ENCODE results near the gene CNN3.
A peak's percentile ranks its signal among the peaks of the same experiment; 100 is the strongest.

CNN3 gene

GRCh38 chr1:94874423-94874822 lies 52.5 kb downstream of the CNN3 start (continued):
- TF ChIP-seq PATZ1 (CRISPR knock-in tag; IDR thresholded peaks at IDR 0.05; ENCODE audit: borderline replicate concordance) (no peak), ESRRG (CRISPR knock-in tag; IDR thresholded peaks at IDR 0.05) (no peak), TOX (CRISPR knock-in tag; IDR thresholded peaks at IDR 0.05; ENCODE audit: borderline replicate concordance) (no peak)

DNA sequence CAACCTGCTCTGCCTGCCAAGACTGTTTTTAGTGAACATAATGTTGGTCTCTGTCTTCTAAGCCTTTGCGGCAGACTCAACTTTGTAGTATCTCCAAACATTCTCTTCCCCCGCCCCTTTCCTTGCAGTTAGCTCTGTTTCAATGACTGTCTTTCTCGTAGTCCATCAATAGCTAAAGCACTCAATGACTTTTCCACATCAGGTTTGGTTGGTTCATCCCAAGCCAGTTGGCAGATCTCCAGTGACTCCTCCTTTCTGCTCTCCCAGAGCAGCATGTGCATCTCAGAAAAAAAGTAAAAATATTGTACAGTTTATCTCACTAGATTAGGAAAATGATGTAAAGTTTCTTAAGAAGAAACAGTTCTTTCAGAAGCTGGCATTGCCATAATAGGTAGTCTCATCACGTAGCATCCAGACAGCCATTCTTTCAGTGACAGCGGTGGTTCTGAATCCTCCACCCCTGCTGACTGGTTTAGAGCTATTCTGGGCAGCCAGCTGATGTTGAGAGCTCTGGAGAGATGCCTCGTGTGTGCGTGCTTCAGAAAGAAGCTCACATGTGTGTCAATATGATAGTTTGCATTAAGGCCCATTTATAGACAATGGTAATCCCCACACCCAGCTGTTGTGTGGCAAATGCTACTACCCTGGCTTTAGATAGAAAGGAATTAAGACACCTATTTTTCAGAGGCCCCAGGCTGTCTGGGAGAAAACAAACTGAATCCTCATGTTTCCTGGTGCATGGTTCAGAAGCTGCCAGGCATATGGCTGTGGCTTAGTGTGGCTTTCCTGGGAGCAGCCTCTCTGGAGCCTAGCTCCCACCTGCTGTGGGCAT lies 53.2 kb downstream of the CNN3 start:
- TF ChIP-seq BACH2 (CRISPR knock-in tag; IDR thresholded peaks at IDR 0.05; ENCODE audit: borderline replicate concordance) (no peak), TCF4 (CRISPR knock-in tag; IDR thresholded peaks at IDR 0.05; ENCODE audit: borderline replicate concordance) (no peak), SNAI2 (CRISPR knock-in tag; IDR thresholded peaks at IDR 0.05) (no peak), ISL1 (CRISPR knock-in tag; IDR thresholded peaks at IDR 0.05) (no peak), GLIS3 (CRISPR knock-in tag; IDR thresholded peaks at IDR 0.05) (no peak), RARB (CRISPR knock-in tag; IDR thresholded peaks at IDR 0.05) (no peak)
- TF ChIP-seq, protein P1, sequence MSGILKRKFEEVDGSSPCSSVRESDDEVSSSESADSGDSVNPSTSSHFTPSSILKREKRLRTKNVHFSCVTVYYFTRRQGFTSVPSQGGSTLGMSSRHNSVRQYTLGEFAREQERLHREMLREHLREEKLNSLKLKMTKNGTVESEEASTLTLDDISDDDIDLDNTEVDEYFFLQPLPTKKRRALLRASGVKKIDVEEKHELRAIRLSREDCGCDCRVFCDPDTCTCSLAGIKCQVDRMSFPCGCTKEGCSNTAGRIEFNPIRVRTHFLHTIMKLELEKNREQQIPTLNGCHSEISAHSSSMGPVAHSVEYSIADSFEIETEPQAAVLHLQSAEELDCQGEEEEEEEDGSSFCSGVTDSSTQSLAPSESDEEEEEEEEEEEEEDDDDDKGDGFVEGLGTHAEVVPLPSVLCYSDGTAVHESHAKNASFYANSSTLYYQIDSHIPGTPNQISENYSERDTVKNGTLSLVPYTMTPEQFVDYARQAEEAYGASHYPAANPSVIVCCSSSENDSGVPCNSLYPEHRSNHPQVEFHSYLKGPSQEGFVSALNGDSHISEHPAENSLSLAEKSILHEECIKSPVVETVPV (CRISPR knock-in tag; IDR thresholded peaks at IDR 0.05) = no peak
- peak; percentile 30 for ATAC-seq

DNA sequence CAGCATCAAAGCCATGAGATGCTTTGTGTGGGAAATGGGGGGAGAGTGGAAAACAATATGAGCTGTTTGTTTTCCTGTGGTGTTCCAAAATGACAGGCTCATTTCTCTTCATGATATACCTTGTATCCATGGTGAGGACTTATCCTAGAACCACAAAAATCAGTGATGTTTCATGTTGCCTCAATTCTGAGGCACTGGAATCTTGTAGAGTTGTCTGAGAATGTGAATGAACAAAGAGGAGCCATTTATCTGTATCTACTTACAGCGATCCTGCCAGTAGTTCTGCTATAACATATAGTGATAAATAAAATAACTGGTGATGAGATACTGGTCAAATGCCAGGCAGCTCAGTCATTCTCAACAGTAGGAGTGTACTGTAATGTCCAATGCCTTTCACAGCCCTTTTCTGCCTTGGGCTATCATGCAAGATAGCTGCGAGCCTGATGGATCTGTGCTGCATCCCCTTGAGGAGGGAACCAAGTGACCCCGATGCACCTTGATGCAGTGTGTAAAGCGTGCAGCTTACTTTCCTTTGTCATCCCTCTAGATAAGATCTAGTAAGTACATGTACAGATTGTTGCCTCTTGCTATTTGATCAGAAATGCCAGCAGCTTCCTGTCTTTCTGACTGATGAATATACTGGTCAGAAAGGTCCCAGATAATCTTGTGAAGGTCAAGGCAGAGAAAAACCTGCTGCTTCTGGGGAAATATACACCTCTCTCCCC lies 54.0 kb downstream of the CNN3 start:
- TF ChIP-seq RARB (CRISPR knock-in tag; IDR thresholded peaks at IDR 0.05) = no peak
- TF ChIP-seq ZNF70 (CRISPR knock-in tag; IDR thresholded peaks at IDR 0.05) = no peak
- TF ChIP-seq TOX (CRISPR knock-in tag; IDR thresholded peaks at IDR 0.05; ENCODE audit: borderline replicate concordance) = no peak
- TF ChIP-seq PATZ1 (CRISPR knock-in tag; IDR thresholded peaks at IDR 0.05; ENCODE audit: borderline replicate concordance) = no peak
- TF ChIP-seq ZFP3 (CRISPR knock-in tag; IDR thresholded peaks at IDR 0.05) = no peak
- TF ChIP-seq ESRRG (CRISPR knock-in tag; IDR thresholded peaks at IDR 0.05) = no peak
- no peak for TF ChIP-seq ZFP30 (CRISPR knock-in tag; IDR thresholded peaks at IDR 0.05)
- no peak for TF ChIP-seq PPARA (CRISPR knock-in tag; IDR thresholded peaks at IDR 0.05; ENCODE audit: borderline replicate concordance)
- TF ChIP-seq BACH2 (CRISPR knock-in tag; IDR thresholded peaks at IDR 0.05; ENCODE audit: borderline replicate concordance) = no peak
- no peak for TF ChIP-seq ZNF8 (CRISPR knock-in tag; IDR thresholded peaks at IDR 0.05)
- no peak for TF ChIP-seq ZC3H10 (CRISPR knock-in tag; IDR thresholded peaks at IDR 0.05)
- TF ChIP-seq ARNTL (CRISPR knock-in tag; IDR thresholded peaks at IDR 0.05; ENCODE audit: borderline replicate concordance, low read depth) = no peak
- TF ChIP-seq SNAI2 (CRISPR knock-in tag; IDR thresholded peaks at IDR 0.05) = no peak
- peak; percentile 80 for ATAC-seq

- no peak for ATAC-seq
- TF ChIP-seq CSDC2 (CRISPR knock-in tag; IDR thresholded peaks at IDR 0.05) (no peak), GLIS3 (CRISPR knock-in tag; IDR thresholded peaks at IDR 0.05) (no peak)
- TF ChIP-seq, protein P2, sequence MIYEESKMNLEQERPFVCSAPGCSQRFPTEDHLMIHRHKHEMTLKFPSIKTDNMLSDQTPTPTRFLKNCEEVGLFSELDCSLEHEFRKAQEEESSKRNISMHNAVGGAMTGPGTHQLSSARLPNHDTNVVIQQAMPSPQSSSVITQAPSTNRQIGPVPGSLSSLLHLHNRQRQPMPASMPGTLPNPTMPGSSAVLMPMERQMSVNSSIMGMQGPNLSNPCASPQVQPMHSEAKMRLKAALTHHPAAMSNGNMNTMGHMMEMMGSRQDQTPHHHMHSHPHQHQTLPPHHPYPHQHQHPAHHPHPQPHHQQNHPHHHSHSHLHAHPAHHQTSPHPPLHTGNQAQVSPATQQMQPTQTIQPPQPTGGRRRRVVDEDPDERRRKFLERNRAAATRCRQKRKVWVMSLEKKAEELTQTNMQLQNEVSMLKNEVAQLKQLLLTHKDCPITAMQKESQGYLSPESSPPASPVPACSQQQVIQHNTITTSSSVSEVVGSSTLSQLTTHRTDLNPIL (CRISPR knock-in tag; IDR thresholded peaks at IDR 0.05; ENCODE audit: low read depth) = no peak
These were observed 55.9 kb downstream of the CNN3 start for GRCh38 chr1:94871031-94871430.

Measured in SK-N-SH treated with all-trans-retinoic acid at 6 μM for 48 hours (cell line).